T follicular helper cell (primary cell): ENCODE results near the gene TRIM13.
"Not testable (repeated sequence)": the region's sequence is repeated elsewhere in the genome, so short reads cannot be mapped to it uniquely, and the experiment has no call there.

ENCODE experiments used
- DNase-seq: peaks from one replicate; pipeline ENCODE4 v3.0.0-alpha.2; 2020; ENCODE audit warnings: low read depth
- total RNA-seq, 2 experiments: gene quantifications; one replicate each; lab custom pipeline; 2026; lab: John Stamatoyannopoulos, UW

Gene TRIM13
- total RNA-seq = 32.7 to 59.6 reads per million in 2 experiments

- peak; percentile 70 for DNase-seq
These were observed at the start of gene TRIM13 for GRCh38 chr13:49996951-49997895. TSS of gene TRIM13 (plus strand) at chr13:49997042. CDS start at chr13:50011941, 14,899 bp downstream.

GRCh38 chr13:49948777-49949270 lies 48.0 kb upstream of the TRIM13 start:
- not testable (repeated sequence) for DNase-seq

GRCh38 chr13:49951754-49952535 lies 44.9 kb upstream of the TRIM13 start:
- DNase-seq = no peak

GRCh38 chr13:49953560-49953959 lies 43.3 kb upstream of the TRIM13 start:
- no peak for DNase-seq

GRCh38 chr13:49954674-49955455 lies 42.0 kb upstream of the TRIM13 start:
- DNase-seq = no peak

- DNase-seq = no peak
These were observed 40.7 kb upstream of the TRIM13 start for GRCh38 chr13:49956131-49956530.

- no peak for DNase-seq
These were observed 38.5 kb upstream of the TRIM13 start for GRCh38 chr13:49958321-49958720.

GRCh38 chr13:49967456-49967855 lies 29.4 kb upstream of the TRIM13 start:
- no peak for DNase-seq

- no peak for DNase-seq
These were observed 24.1 kb upstream of the TRIM13 start for GRCh38 chr13:49972709-49973108.

GRCh38 chr13:49975826-49976225 lies 21.0 kb upstream of the TRIM13 start:
- no peak for DNase-seq

- peak; percentile 66 for DNase-seq
These were observed 20.3 kb upstream of the TRIM13 start for GRCh38 chr13:49976314-49977258.

GRCh38 chr13:49977992-49978391 lies 18.9 kb upstream of the TRIM13 start:
- no peak for DNase-seq

- no peak for DNase-seq
These were observed 16.6 kb upstream of the TRIM13 start for GRCh38 chr13:49980266-49980665.

GRCh38 chr13:49985129-49985528 lies 11.7 kb upstream of the TRIM13 start:
- no peak for DNase-seq

- DNase-seq = no peak
These were observed 10.4 kb upstream of the TRIM13 start for GRCh38 chr13:49986471-49986870.

- DNase-seq = not testable (repeated sequence)
These were observed 6.2 kb upstream of the TRIM13 start for GRCh38 chr13:49990612-49991011.

- DNase-seq = no peak
These were observed 3.7 kb upstream of the TRIM13 start for GRCh38 chr13:49993111-49993510.

GRCh38 chr13:49993666-49994065 lies 3.2 kb upstream of the TRIM13 start:
- no peak for DNase-seq

- no peak for DNase-seq
These were observed 1.2 kb upstream of the TRIM13 start for GRCh38 chr13:49995625-49996101.

- DNase-seq = peak; percentile 81
These were observed 504 bp upstream of the TRIM13 start for GRCh38 chr13:49996161-49996915.
